Limb (tissue), 2 donors: Measurements from ENCODE around the gene ARMC10.
"Not testable (repeated sequence)": the region's sequence is repeated elsewhere in the genome, so short reads cannot be mapped to it uniquely, and the experiment has no call there.

Source experiments
- DNase-seq, 2 donors: peaks; one replicate each; pipeline ENCODE4 v3.0.0-alpha.2; 2016; ENCODE audit errors: extremely low spot score in 2 of 2

Gene ARMC10

GRCh38 chr7:103074519-103075336 is at the start of gene ARMC10, which contains the start of gene FBXL13:
Gene ARMC10 (plus strand): TSS chr7:103075140. CDS start chr7:103075273, 133 bp downstream.
Gene FBXL13 (minus strand): TSS chr7:103074796.
- peak; percentile 91 to 97 for DNase-seq

GRCh38 chr7:103025341-103025740 is 49.6 kb upstream of the ARMC10 start:
- no peak for DNase-seq

- DNase-seq: no peak
Measured at GRCh38 chr7:103031024-103031423, 43.9 kb upstream of the ARMC10 start.

- DNase-seq: no peak
Measured at GRCh38 chr7:103031781-103032180, 43.2 kb upstream of the ARMC10 start.

- not testable (repeated sequence) for DNase-seq
Measured at GRCh38 chr7:103034318-103034717, 40.6 kb upstream of the ARMC10 start.

GRCh38 chr7:103037476-103037822 is 37.5 kb upstream of the ARMC10 start:
- no peak for DNase-seq

- not testable (repeated sequence) for DNase-seq
Measured at GRCh38 chr7:103037823-103038739, 36.9 kb upstream of the ARMC10 start.

GRCh38 chr7:103041815-103042214 is 33.1 kb upstream of the ARMC10 start:
- DNase-seq: not testable (repeated sequence)

GRCh38 chr7:103048833-103049232 is 26.1 kb upstream of the ARMC10 start:
- no peak for DNase-seq

GRCh38 chr7:103051519-103051918 is 23.4 kb upstream of the ARMC10 start:
- DNase-seq: no peak

- not testable (repeated sequence) for DNase-seq
Measured at GRCh38 chr7:103056006-103056405, 18.9 kb upstream of the ARMC10 start.

GRCh38 chr7:103058122-103058521 is 16.8 kb upstream of the ARMC10 start:
- no peak for DNase-seq

- DNase-seq: no peak
Measured at GRCh38 chr7:103059471-103059870, 15.5 kb upstream of the ARMC10 start.

GRCh38 chr7:103063895-103064294 is 11.0 kb upstream of the ARMC10 start:
- no peak for DNase-seq

- no peak for DNase-seq
Measured at GRCh38 chr7:103065667-103066066, 9.3 kb upstream of the ARMC10 start.

GRCh38 chr7:103068414-103069403 is 6.2 kb upstream of the ARMC10 start:
- no peak for DNase-seq

- DNase-seq: no peak
Measured at GRCh38 chr7:103071000-103071399, 3.9 kb upstream of the ARMC10 start.

- DNase-seq: no peak
Measured at GRCh38 chr7:103073989-103074518, 886 bp upstream of the ARMC10 start.

- peak; percentile 32 to 78 for DNase-seq
Measured at GRCh38 chr7:103075337-103075918, 488 bp downstream of the ARMC10 start.

- no peak for DNase-seq
Measured at GRCh38 chr7:103076764-103077163, 1.8 kb downstream of the ARMC10 start.
